Ishikawa (cell line): ENCODE results near the gene SLFN14.

Source experiments
- CEBPB ChIP-seq: IDR thresholded peaks from 2 replicates; pipeline ENCODE4 v1.6.1; 2012
- CREB1 ChIP-seq: IDR thresholded peaks from 2 replicates; pipeline ENCODE4 v1.6.1; 2012; ENCODE audit warnings: low read depth
- EP300 ChIP-seq: IDR thresholded peaks from 2 replicates; pipeline ENCODE4 v1.6.1; 2012; ENCODE audit warnings: borderline replicate concordance
- FOXM1 ChIP-seq: IDR thresholded peaks from 2 replicates; pipeline ENCODE4 v1.6.1; 2012; ENCODE audit warnings: low read depth, borderline replicate concordance
- MAX ChIP-seq: IDR thresholded peaks from 2 replicates; pipeline ENCODE4 v1.6.1; 2012
- RAD21 ChIP-seq: IDR thresholded peaks from 2 replicates; pipeline ENCODE4 v1.6.1; 2012; ENCODE audit warnings: low read depth
- TAF1 ChIP-seq: IDR thresholded peaks from 2 replicates; pipeline ENCODE4 v1.6.1; 2012; ENCODE audit warnings: low read depth, mild to moderate bottlenecking
- TEAD4 ChIP-seq: IDR thresholded peaks from 2 replicates; pipeline ENCODE4 v1.6.1; 2012
- USF1 ChIP-seq: IDR thresholded peaks from 2 replicates; pipeline ENCODE4 v1.6.1; 2012
- YY1 ChIP-seq: IDR thresholded peaks from 2 replicates; pipeline ENCODE4 v1.6.1; 2012; ENCODE audit warnings: low read depth

GRCh38 chr17:35597604-35598003, 37.0 kb upstream of the SLFN14 start:
- no peak for TF ChIP-seq TAF1
- TF ChIP-seq EP300, result no peak
- no peak for TF ChIP-seq MAX
- TF ChIP-seq FOXM1, result no peak
- TF ChIP-seq TEAD4, result no peak
- TF ChIP-seq RAD21, result no peak
- TF ChIP-seq CREB1, result no peak
- TF ChIP-seq USF1, result no peak
- TF ChIP-seq YY1, result no peak
- no peak for TF ChIP-seq CEBPB
